Brain microvascular endothelial cell (primary cell): Measurements from ENCODE around the gene SMCR8.

Source experiments
- DNase-seq: peaks from one replicate; pipeline ENCODE4 v3.0.0-alpha.2; 2020
- H3K27ac ChIP-seq: fragments of 250-450 bp; sonication (Bioruptor Pico); 2 replicates; pipeline ENCODE4 v1.5.1; 2020; ENCODE audit warnings: mild to moderate bottlenecking, moderate library complexity
- H3K27me3 ChIP-seq: fragments of 250-450 bp; sonication (Bioruptor Pico); replicated peaks from 2 replicates; pipeline ENCODE4 v1.5.1; 2020; ENCODE audit warnings: mild to moderate bottlenecking
- H3K36me3 ChIP-seq: fragments of 250-450 bp; sonication (Bioruptor Pico); replicated peaks from 2 replicates; pipeline ENCODE4 v1.5.1; 2020; ENCODE audit warnings: mild to moderate bottlenecking
- H3K4me3 ChIP-seq: 2 replicates; pipeline ENCODE4 v1.5.1; 2011; ENCODE audit warnings: low read depth, mild to moderate bottlenecking, control low read depth, low read length, moderate library complexity
- in situ Hi-C: cut with HindIII; loops from 2 replicates; pipeline ENCODE4 v1.10.0; 2017; ENCODE audit warnings: low sequenced_read_pairs, low pct_ligation_motif_present
- TF ChIP-seq, protein P1 (sequence below): IDR thresholded peaks from 2 replicates; pipeline ENCODE4 v1.5.1; 2011; ENCODE audit warnings: low read depth, mild to moderate bottlenecking, moderate library complexity, low read length, control low read depth, inconsistent platforms; ENCODE audit errors: missing control alignments

Gene SMCR8

GRCh38 chr17:18320301-18320700, 5.2 kb downstream of the SMCR8 start:
- no peak for DNase-seq
- Histone ChIP-seq H3K4me3 (no peak overlapping the region), H3K27ac (no peak overlapping the region), H3K36me3 (peaks cover 20% of the 10 kb centered on the region), H3K27me3 (no peaks in the 10 kb centered on the region)
- TF ChIP-seq, protein P1, sequence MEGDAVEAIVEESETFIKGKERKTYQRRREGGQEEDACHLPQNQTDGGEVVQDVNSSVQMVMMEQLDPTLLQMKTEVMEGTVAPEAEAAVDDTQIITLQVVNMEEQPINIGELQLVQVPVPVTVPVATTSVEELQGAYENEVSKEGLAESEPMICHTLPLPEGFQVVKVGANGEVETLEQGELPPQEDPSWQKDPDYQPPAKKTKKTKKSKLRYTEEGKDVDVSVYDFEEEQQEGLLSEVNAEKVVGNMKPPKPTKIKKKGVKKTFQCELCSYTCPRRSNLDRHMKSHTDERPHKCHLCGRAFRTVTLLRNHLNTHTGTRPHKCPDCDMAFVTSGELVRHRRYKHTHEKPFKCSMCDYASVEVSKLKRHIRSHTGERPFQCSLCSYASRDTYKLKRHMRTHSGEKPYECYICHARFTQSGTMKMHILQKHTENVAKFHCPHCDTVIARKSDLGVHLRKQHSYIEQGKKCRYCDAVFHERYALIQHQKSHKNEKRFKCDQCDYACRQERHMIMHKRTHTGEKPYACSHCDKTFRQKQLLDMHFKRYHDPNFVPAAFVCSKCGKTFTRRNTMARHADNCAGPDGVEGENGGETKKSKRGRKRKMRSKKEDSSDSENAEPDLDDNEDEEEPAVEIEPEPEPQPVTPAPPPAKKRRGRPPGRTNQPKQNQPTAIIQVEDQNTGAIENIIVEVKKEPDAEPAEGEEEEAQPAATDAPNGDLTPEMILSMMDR, result no peak
- in situ Hi-C loops, result no loop called here

GRCh38 chr17:18321309-18321708, 6.2 kb downstream of the SMCR8 start:
- TF ChIP-seq, protein P1, result peak; percentile 43
- Histone ChIP-seq H3K27me3 (no peaks in the 10 kb centered on the region), H3K36me3 (peaks cover 22% of the 10 kb centered on the region), H3K27ac (no peak overlapping the region), H3K4me3 (no peak overlapping the region)
- in situ Hi-C loops, result no loop called here
- no peak for DNase-seq

DNA sequence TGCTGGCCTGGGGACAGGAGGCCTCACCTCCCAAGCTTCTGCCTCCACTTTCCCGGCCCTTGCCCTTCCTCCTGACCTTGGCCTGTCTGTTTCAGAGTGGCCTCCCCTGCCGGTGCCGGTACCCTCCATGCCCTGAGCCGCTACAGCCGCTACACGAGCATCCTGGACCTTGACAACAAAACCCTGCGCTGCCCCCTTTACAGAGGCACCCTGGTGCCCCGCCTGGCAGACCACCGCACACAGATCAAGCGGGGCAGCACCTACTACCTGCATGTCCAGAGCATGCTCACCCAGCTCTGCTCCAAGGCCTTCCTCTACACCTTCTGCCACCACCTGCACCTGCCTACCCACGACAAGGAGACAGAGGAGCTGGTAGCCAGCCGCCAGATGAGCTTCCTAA, 7.4 kb downstream of the SMCR8 start:
- Histone ChIP-seq H3K4me3 (no peak overlapping the region), H3K27me3 (no peaks in the 10 kb centered on the region), H3K27ac (no peak overlapping the region), H3K36me3 (peaks cover 24% of the 10 kb centered on the region)
- no peak for DNase-seq
- in situ Hi-C loops, result no loop called here
- TF ChIP-seq, protein P1, result no peak

GRCh38 chr17:18323007-18323406, 7.9 kb downstream of the SMCR8 start:
- DNase-seq, result no peak

GRCh38 chr17:18323507-18324139, 8.5 kb downstream of the SMCR8 start:
- peaks cover 24% of the 10 kb centered on the region for H3K36me3 ChIP-seq
- H3K27me3 ChIP-seq, result no peaks in the 10 kb centered on the region
- in situ Hi-C loops, result no loop called here

More at GRCh38 chr17:18323007-18323406, 7.9 kb downstream of the SMCR8 start:
- Histone ChIP-seq H3K36me3 (peaks cover 24% of the 10 kb centered on the region), H3K4me3 (no peak overlapping the region), H3K27ac (no peak overlapping the region), H3K27me3 (no peaks in the 10 kb centered on the region)
- in situ Hi-C loops, result no loop called here
- TF ChIP-seq, protein P1, result peak; percentile 28

More at GRCh38 chr17:18323507-18324139, 8.5 kb downstream of the SMCR8 start:
- TF ChIP-seq, protein P1, result no peak
- Histone ChIP-seq H3K4me3 (no peak overlapping the region), H3K27ac (no peak overlapping the region)
- no peak for DNase-seq
